Omental fat pad (tissue), 4 donors: ENCODE data around the gene SDC3. TPM values are rescaled to one million over a fixed set of nuclear protein-coding genes. Genes with fewer than 3 reads are reported as not detected.

ENCODE experiments used
- ATAC-seq: fragments of 150-250 bp; one replicate; pipeline ENCODE4 v1.9.1; 2016; ENCODE audit warnings: mild to moderate bottlenecking, moderate library complexity; ENCODE audit not compliant: low FRiP score
- DNase-seq: peaks from one replicate; pipeline ENCODE4 v3.0.0-alpha.2; 2019; ENCODE audit warnings: low spot score
- CTCF ChIP-seq, 3 donors: fragments of 450-650 bp; IDR thresholded peaks; one replicate each; pipeline ENCODE4 v1.5.1; 2016 to 2017; ENCODE audit warnings: antibody characterized with exemption in 3 of 3, mild to moderate bottlenecking in 3 of 3, moderate library complexity in 2 of 3
- total RNA-seq, 4 donors: library from RNA; depleted of rRNA; stranded (reverse); fragments of >200 nt; gene quantifications; one replicate each; pipeline ENCODE4 v1.1.0, GENCODE V29; 2016

The SDC3 gene
- total RNA-seq, 4 donors from 2014 or later = 27.3 to 38.1 (median 30.8) TPM

GRCh38 chr1:30878016-30878415 lies 30.5 kb downstream of the SDC3 start:
- ATAC-seq = no peak
- no peak for DNase-seq
- TF ChIP-seq CTCF (IDR thresholded peaks at IDR 0.05) = no peak

- ATAC-seq (peak; percentile 51), DNase-seq (no peak)
These were observed 31.2 kb downstream of the SDC3 start for GRCh38 chr1:30877205-30877912.

GRCh38 chr1:30876451-30877204 lies 31.9 kb downstream of the SDC3 start:
- no peak for TF ChIP-seq CTCF (IDR thresholded peaks at IDR 0.05)
- DNase-seq = no peak
- no peak for ATAC-seq

More at GRCh38 chr1:30877205-30877912, 31.2 kb downstream of the SDC3 start:
- TF ChIP-seq CTCF (IDR thresholded peaks at IDR 0.05) = no peak

- DNase-seq (no peak), ATAC-seq (no peak)
- no peak for TF ChIP-seq CTCF (IDR thresholded peaks at IDR 0.05)
These were observed 32.6 kb downstream of the SDC3 start for GRCh38 chr1:30875916-30876315.

GRCh38 chr1:30875197-30875596 lies 33.4 kb downstream of the SDC3 start:
- TF ChIP-seq CTCF (IDR thresholded peaks at IDR 0.05) = no peak

GRCh38 chr1:30874176-30874575 lies 34.4 kb downstream of the SDC3 start:
- TF ChIP-seq CTCF (IDR thresholded peaks at IDR 0.05) = no peak
- ATAC-seq (no peak), DNase-seq (no peak)

More at GRCh38 chr1:30875197-30875596, 33.4 kb downstream of the SDC3 start:
- ATAC-seq = no peak
- DNase-seq = no peak

- ATAC-seq = no peak
- no peak for TF ChIP-seq CTCF (IDR thresholded peaks at IDR 0.05)
- no peak for DNase-seq
These were observed 35.7 kb downstream of the SDC3 start for GRCh38 chr1:30872948-30873263.
